ENCODE measurements around the gene TFRC.
"Not testable (repeated sequence)": the region's sequence is repeated elsewhere in the genome, so short reads cannot be mapped to it uniquely, and the experiment has no call there.

Gene TFRC

DNA sequence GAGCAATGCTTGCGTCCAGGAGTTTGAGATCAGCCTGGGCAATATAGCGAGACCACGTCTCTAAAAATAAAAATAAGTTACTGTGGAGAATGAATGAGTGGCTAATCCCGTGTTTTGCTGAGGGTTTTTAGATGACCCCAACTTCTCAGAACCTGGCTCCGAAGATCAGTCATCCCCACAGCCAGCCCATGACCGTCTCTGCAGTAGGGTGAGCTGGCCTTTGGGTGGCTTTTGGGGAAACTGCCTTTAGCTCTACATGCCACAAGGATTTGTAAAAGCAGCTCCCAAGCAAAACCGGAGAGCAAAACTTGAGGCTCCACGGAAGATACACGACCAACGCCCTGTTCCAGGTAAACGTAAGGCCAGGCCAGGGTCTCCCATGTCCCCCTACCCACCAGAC is 39.2 kb upstream of the TFRC start:
- H3K4me3 ChIP-seq = no peak overlapping the region
- TF ChIP-seq, protein P1, sequence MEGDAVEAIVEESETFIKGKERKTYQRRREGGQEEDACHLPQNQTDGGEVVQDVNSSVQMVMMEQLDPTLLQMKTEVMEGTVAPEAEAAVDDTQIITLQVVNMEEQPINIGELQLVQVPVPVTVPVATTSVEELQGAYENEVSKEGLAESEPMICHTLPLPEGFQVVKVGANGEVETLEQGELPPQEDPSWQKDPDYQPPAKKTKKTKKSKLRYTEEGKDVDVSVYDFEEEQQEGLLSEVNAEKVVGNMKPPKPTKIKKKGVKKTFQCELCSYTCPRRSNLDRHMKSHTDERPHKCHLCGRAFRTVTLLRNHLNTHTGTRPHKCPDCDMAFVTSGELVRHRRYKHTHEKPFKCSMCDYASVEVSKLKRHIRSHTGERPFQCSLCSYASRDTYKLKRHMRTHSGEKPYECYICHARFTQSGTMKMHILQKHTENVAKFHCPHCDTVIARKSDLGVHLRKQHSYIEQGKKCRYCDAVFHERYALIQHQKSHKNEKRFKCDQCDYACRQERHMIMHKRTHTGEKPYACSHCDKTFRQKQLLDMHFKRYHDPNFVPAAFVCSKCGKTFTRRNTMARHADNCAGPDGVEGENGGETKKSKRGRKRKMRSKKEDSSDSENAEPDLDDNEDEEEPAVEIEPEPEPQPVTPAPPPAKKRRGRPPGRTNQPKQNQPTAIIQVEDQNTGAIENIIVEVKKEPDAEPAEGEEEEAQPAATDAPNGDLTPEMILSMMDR (IDR thresholded peaks at IDR 0.05) = no peak
- no peak overlapping the region for H3K27ac ChIP-seq
- DNase-seq (ENCODE audit: low spot score) = no peak

DNA sequence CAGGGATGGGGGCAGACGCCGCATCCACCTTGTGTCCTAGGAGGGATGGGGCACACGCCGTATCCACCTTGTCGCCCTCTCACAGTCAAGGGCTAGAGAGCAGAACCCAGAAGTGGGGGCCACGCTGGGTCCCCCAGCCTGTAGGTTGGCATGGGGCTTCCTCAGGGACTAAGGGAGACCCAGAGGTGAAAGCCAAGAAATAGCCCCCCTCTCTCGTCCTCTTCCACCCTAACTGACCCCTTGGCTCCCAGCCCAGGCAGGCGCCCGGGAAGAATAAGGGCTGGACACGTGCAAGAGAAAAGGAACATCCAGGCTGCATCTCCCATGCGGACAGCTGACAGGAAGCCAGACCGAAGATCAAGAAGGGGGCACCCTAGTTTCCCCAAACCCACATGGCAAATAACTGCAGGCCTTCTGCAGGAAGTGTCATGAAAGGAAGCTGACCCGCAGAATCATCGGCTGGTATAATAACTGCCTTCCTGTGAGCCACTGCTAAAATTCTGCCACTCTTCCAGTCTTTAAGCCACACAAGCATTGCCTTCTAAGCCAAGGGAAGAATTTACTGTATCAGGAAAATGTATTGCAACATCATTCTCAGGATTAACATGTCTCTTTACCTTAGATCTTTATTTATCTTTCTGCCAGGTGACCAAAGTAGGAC is 38.5 kb upstream of the TFRC start:
- TF ChIP-seq, protein P1 (IDR thresholded peaks at IDR 0.05) = no peak
- no peak for DNase-seq (ENCODE audit: low spot score)
- H3K27ac ChIP-seq = no peak overlapping the region
- no peak overlapping the region for H3K4me3 ChIP-seq

DNA sequence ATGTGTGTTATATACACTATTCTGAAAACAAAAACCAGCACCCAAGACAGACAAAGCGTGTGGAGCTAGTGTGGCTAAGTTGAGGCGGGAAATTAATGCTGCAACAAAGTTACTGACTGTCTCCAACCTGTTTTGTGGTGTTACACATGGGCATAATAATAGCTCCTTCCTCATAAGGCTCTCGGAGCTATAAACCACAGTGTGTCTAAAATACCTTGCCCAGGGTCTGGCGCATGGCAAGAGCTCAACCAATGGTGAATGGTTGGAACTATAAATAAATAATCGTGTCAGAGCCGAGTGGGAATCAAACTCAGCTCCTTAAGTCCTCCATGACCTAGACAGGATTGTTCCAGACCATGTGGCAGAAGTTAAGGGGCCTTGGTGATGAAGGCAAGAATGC is 35.9 kb upstream of the TFRC start:
- H3K4me3 ChIP-seq = no peak overlapping the region
- DNase-seq (ENCODE audit: low spot score) = no peak
- H3K27ac ChIP-seq = no peak overlapping the region
- TF ChIP-seq, protein P1 (IDR thresholded peaks at IDR 0.05) = no peak

DNA sequence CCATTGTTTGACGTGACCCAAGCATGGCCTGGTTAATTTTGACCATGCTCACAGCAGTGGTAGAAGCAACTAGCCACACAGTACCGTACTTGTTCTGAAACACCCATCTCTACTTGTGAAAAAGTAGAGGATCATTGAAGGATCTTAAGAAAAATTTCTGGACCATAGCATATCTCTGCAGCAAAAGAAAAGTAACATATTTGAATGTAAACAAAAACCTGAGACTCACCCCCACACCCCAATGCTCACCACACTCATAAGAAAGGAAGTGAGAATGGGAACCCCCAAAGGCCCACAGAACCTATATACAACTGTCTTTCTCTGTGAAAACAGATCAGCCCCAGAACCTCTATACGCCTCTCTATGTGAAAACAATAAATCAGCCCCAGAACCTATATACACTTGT is 33.8 kb upstream of the TFRC start:
- TF ChIP-seq, protein P1 (IDR thresholded peaks at IDR 0.05) = no peak
- no peak overlapping the region for H3K4me3 ChIP-seq
- H3K27ac ChIP-seq = no peak overlapping the region
- no peak for DNase-seq (ENCODE audit: low spot score)

DNA sequence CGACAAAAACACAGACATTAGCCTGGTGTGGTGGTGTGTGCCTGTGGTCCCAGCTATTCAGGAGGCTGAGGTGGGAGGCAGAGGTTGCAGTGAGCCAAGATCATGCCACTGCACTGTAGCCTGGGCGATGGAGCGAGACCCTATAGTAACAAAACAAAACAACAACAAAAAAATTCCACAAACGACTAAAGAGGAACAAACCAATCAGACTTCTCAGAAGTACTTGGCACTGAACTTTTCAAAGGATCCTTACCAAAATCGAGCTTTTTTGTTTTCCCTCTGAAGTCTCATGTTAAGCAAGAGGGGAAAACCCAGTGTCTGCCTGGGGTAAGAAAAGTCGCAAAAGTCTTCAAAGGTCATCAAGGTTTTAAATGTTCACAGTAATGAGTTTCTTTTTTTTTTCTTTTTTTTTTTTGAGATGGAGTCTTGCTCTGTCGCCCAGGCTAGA is 30.1 kb upstream of the TFRC start:
- Histone ChIP-seq H3K4me3 (no peak overlapping the region), H3K27ac (no peak overlapping the region)
- TF ChIP-seq, protein P1 (IDR thresholded peaks at IDR 0.05) = no peak
- no peak for DNase-seq (ENCODE audit: low spot score)

DNA sequence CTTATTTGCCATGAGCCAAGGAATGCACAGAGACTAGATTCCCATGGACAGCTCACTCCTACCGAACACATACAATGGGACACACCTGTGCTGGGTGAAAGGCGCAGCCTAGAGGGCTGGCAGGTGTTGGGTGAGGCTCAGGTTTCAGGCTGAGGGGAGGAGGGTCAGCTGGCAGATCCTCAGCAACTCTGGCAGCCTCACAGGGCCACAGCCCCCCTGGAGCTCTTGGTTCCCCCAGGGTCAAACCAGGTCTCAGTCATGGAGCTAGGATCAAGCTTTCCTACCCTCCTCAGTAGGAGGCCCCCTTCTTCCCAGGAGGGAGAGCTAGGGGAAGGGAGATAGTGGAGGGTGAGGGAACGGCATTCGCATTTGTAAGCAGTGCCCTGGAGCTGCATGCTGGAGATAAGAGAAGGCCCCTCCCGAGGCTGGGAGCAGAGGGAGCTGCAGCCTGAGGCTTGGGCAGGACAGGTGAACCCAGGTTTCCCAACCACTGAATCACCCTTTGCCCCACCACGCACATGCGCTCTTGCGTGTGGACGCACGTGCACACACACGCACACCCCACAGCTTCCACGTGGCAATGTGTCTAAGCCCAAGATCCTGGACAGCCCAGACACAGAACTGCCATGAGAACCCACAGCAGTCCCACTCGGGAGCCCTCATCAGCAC is 26.3 kb upstream of the TFRC start:
- Histone ChIP-seq H3K4me3 (no peak overlapping the region), H3K27ac (no peak overlapping the region)
- TF ChIP-seq, protein P1 (IDR thresholded peaks at IDR 0.05) = no peak
- DNase-seq (ENCODE audit: low spot score) = no peak

DNA sequence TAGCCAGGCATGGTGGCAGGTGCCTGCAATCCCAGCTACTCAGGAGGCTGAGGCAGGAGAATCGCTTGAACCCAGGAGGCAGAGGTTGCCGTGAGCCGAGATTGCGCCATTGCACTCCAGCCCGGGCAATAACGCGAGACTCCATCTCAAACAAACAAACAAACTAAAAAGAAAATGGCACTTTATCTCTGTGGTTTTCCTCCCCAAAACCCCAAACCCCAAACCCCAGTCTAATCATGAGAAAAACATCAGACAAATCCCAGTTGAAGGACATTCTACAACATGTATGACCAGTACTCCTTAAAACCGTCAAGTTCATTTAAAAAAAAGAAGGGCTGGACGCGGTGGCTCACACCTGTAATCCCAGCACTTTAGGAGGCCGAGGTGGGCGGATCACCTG is 22.8 kb upstream of the TFRC start:
- not testable (repeated sequence) for DNase-seq (ENCODE audit: low spot score); H3K27ac ChIP-seq

DNA sequence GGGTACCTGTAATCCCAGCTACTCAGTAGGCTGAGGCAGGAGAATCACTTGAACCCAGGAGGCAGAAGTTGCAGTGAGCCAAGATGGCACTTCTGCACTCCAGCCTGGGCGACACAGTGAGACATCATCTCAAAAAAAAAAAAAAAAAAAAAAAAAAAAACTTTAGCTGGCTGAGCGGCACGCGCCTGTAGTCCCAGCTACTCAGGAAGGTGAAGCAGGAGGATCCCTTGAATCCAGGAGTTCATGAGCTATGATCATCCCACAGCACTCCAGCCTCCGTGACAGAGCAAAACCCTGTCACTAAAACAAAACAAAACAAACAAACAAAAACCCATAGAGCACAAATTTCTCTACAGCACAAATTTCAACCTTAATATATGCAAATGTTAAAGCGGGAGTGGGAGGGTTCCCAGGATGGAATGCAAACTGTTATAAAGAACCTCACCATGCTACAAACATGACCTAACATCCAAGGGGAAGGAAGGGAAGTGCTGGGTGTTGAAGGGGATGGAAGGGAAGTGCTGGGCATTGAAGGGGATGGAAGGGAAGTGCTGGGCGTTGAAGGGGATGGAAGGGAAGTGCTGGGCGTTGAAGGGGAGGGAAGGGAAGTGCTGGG is 16.6 kb upstream of the TFRC start:
- H3K27ac ChIP-seq = not testable (repeated sequence)

More for the DNA sequence above, 22.8 kb upstream of the TFRC start:
- not testable (repeated sequence) for H3K4me3 ChIP-seq

More for the DNA sequence above, 16.6 kb upstream of the TFRC start:
- H3K4me3 ChIP-seq; DNase-seq (ENCODE audit: low spot score): not testable (repeated sequence)

Data from coronary artery (tissue), 2 donors.